ENCODE data around the gene PLCZ1. TPM values are rescaled to one million over a fixed set of nuclear protein-coding genes. Genes with fewer than 3 reads are reported as not detected.

Gene PLCZ1
- total and polyA plus RNA-seq, 4 donors, result 0.42 TPM; not detected in 3

DNA sequence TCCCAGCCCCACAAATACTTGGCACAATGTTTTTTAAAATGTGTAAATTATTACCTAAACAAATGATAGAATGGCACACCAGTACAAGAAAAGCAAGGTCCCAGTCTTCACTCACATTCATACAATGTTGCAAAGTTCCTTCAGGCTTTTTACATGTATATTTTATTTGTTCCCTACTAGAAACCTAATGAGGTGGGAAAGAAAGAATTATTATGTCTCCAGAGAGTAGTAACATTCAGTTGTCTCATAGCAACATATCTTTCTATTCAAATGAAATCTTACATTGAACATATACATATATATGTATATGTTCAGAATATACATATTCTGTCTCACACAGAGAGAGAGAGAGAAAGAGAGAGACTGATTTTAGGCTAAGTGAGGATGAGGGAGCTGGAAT lies 85.2 kb downstream of the PLCZ1 start:
- no peak for DNase-seq (ENCODE audit: low spot score)
- Histone ChIP-seq H3K9me3 (ENCODE audit: control insufficient read depth in 4 of 4, low read length in 3 of 4) (no peaks in the 10 kb centered on the region), H3K27ac (ENCODE audit: low read depth in 1 of 2, low read length in 2 of 2) (no peak overlapping the region), H3K27me3 (ENCODE audit: control insufficient read depth in 4 of 4, insufficient read depth in 4 of 4, low read length in 3 of 4) (no peaks in the 10 kb centered on the region), H3K4me3 (ENCODE audit: low read depth in 1 of 3, low read length in 3 of 3) (no peak overlapping the region), H3K9ac (ENCODE audit: low read depth in 1 of 2, low read length in 2 of 2) (no peak overlapping the region), H3K36me3 (ENCODE audit: control insufficient read depth in 4 of 4, insufficient read depth in 3 of 4, low read depth in 1 of 4, low read length in 3 of 4) (peaks cover 0 to 4% (median 0%) of the 10 kb centered on the region in 4 donors), H3K4me1 (ENCODE audit: control insufficient read depth in 4 of 4, insufficient read depth in 4 of 4, low read length in 3 of 4) (no peaks in the 10 kb centered on the region)
- no peak for TF ChIP-seq RAD21 (IDR thresholded peaks at IDR 0.05)
- TF ChIP-seq HNF4G (IDR thresholded peaks at IDR 0.05), result no peak
- no peak for TF ChIP-seq RXRA (IDR thresholded peaks at IDR 0.05)

DNA sequence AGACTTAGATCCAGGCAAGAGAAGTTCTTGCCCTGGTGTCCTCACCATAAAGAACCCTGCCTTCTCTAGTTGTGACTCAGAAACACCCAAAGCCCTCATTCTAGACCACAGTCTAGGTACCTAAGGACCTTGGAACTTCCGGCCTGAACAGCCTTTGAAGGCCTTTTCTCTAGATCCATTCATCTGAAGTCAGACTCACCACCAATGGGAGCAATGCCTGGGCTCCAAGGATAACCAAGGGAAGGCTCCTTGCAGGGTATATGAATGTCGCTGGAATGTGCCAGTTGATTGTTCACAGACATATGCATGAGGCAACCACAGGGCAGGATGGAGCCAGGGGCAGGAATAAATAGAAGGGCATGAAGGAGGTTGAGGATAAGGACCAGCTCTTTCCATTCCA lies 86.3 kb downstream of the PLCZ1 start:
- Histone ChIP-seq H3K27me3 (ENCODE audit: control insufficient read depth in 4 of 4, insufficient read depth in 4 of 4, low read length in 3 of 4) (no peaks in the 10 kb centered on the region), H3K9ac (ENCODE audit: low read depth in 1 of 2, low read length in 2 of 2) (no peak overlapping the region), H3K36me3 (ENCODE audit: control insufficient read depth in 4 of 4, insufficient read depth in 3 of 4, low read depth in 1 of 4, low read length in 3 of 4) (peaks cover 0 to 5% (median 0%) of the 10 kb centered on the region in 4 donors), H3K9me3 (ENCODE audit: control insufficient read depth in 4 of 4, low read length in 3 of 4) (no peaks in the 10 kb centered on the region), H3K27ac (ENCODE audit: low read depth in 1 of 2, low read length in 2 of 2) (no peak overlapping the region), H3K4me1 (ENCODE audit: control insufficient read depth in 4 of 4, insufficient read depth in 4 of 4, low read length in 3 of 4) (no peaks in the 10 kb centered on the region), H3K4me3 (ENCODE audit: low read depth in 1 of 3, low read length in 3 of 3) (no peak overlapping the region)
- WGBS, result 91% methylated on average over 2 of the region's 2 CpGs
- no peak for DNase-seq (ENCODE audit: low spot score)
- no peak for TF ChIP-seq SP1 (IDR thresholded peaks at IDR 0.05)
- no peak for TF ChIP-seq NR2F2 (IDR thresholded peaks at IDR 0.05)
- TF ChIP-seq RAD21 (IDR thresholded peaks at IDR 0.05), result no peak
- TF ChIP-seq, protein P1, sequence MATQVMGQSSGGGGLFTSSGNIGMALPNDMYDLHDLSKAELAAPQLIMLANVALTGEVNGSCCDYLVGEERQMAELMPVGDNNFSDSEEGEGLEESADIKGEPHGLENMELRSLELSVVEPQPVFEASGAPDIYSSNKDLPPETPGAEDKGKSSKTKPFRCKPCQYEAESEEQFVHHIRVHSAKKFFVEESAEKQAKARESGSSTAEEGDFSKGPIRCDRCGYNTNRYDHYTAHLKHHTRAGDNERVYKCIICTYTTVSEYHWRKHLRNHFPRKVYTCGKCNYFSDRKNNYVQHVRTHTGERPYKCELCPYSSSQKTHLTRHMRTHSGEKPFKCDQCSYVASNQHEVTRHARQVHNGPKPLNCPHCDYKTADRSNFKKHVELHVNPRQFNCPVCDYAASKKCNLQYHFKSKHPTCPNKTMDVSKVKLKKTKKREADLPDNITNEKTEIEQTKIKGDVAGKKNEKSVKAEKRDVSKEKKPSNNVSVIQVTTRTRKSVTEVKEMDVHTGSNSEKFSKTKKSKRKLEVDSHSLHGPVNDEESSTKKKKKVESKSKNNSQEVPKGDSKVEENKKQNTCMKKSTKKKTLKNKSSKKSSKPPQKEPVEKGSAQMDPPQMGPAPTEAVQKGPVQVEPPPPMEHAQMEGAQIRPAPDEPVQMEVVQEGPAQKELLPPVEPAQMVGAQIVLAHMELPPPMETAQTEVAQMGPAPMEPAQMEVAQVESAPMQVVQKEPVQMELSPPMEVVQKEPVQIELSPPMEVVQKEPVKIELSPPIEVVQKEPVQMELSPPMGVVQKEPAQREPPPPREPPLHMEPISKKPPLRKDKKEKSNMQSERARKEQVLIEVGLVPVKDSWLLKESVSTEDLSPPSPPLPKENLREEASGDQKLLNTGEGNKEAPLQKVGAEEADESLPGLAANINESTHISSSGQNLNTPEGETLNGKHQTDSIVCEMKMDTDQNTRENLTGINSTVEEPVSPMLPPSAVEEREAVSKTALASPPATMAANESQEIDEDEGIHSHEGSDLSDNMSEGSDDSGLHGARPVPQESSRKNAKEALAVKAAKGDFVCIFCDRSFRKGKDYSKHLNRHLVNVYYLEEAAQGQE (IDR thresholded peaks at IDR 0.05), result no peak
- TF ChIP-seq, protein P2, sequence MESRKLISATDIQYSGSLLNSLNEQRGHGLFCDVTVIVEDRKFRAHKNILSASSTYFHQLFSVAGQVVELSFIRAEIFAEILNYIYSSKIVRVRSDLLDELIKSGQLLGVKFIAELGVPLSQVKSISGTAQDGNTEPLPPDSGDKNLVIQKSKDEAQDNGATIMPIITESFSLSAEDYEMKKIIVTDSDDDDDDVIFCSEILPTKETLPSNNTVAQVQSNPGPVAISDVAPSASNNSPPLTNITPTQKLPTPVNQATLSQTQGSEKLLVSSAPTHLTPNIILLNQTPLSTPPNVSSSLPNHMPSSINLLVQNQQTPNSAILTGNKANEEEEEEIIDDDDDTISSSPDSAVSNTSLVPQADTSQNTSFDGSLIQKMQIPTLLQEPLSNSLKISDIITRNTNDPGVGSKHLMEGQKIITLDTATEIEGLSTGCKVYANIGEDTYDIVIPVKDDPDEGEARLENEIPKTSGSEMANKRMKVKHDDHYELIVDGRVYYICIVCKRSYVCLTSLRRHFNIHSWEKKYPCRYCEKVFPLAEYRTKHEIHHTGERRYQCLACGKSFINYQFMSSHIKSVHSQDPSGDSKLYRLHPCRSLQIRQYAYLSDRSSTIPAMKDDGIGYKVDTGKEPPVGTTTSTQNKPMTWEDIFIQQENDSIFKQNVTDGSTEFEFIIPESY (IDR thresholded peaks at IDR 0.05), result no peak
- TF ChIP-seq RXRA (IDR thresholded peaks at IDR 0.05), result no peak
- TF ChIP-seq, protein P3, sequence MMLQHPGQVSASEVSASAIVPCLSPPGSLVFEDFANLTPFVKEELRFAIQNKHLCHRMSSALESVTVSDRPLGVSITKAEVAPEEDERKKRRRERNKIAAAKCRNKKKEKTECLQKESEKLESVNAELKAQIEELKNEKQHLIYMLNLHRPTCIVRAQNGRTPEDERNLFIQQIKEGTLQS (IDR thresholded peaks at IDR 0.05), result no peak
- no peak for TF ChIP-seq HNF4G (IDR thresholded peaks at IDR 0.05)
- no peak for TF ChIP-seq FOXA2 (IDR thresholded peaks at IDR 0.05)
- TF ChIP-seq EGR1 (IDR thresholded peaks at IDR 0.05; ENCODE audit: low read depth in 2 of 2), result no peak
- no peak for TF ChIP-seq TAF1 (conservative IDR thresholded peaks at IDR 0.05)
- no peak for TF ChIP-seq YY1 (IDR thresholded peaks at IDR 0.05)
- TF ChIP-seq, protein P4, sequence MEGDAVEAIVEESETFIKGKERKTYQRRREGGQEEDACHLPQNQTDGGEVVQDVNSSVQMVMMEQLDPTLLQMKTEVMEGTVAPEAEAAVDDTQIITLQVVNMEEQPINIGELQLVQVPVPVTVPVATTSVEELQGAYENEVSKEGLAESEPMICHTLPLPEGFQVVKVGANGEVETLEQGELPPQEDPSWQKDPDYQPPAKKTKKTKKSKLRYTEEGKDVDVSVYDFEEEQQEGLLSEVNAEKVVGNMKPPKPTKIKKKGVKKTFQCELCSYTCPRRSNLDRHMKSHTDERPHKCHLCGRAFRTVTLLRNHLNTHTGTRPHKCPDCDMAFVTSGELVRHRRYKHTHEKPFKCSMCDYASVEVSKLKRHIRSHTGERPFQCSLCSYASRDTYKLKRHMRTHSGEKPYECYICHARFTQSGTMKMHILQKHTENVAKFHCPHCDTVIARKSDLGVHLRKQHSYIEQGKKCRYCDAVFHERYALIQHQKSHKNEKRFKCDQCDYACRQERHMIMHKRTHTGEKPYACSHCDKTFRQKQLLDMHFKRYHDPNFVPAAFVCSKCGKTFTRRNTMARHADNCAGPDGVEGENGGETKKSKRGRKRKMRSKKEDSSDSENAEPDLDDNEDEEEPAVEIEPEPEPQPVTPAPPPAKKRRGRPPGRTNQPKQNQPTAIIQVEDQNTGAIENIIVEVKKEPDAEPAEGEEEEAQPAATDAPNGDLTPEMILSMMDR (IDR thresholded peaks at IDR 0.05; ENCODE audit: low read depth, low read length, missing input control), result no peak
- no peak for TF ChIP-seq HNF4A (conservative IDR thresholded peaks at IDR 0.05)
- TF ChIP-seq GABPA (IDR thresholded peaks at IDR 0.05 in 1 of 2, conservative IDR thresholded peaks at IDR 0.05 in 1 of 2), result no peak
- no peak for TF ChIP-seq JUND (IDR thresholded peaks at IDR 0.05)
- TF ChIP-seq, protein P5, sequence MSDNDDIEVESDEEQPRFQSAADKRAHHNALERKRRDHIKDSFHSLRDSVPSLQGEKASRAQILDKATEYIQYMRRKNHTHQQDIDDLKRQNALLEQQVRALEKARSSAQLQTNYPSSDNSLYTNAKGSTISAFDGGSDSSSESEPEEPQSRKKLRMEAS (IDR thresholded peaks at IDR 0.05), result no peak
- TF ChIP-seq FOXA1 (IDR thresholded peaks at IDR 0.05), result no peak
